ENCODE results near the gene KCTD11.

The KCTD11 gene

GRCh38 chr17:7403977-7404736 is 52.2 kb downstream of the KCTD11 start, which contains the start of gene TMEM256:
TMEM256 (minus strand) TSS chr17:7404097; CDS start chr17:7404084, 13 bp downstream.
- DNase-seq (ENCODE audit: low spot score), result peak; percentile 97

More at GRCh38 chr17:7403977-7404736, 52.2 kb downstream of the KCTD11 start, which contains the start of gene TMEM256:
- no peak for TF ChIP-seq CTCF (IDR thresholded peaks at IDR 0.05; ENCODE audit: extremely low read depth, missing control alignments)

Measured in GM20000 (cell line).